Hematopoietic multipotent progenitor cell treated with erythropoietin and hydrocortisone succinate and interleukin-3 and kit ligand, for 4 days (in vitro differentiated cells): ENCODE data around the gene CMTM2.
"Not testable (repeated sequence)": the region's sequence is repeated elsewhere in the genome, so short reads cannot be mapped to it uniquely, and the experiment has no call there.

Experiments used
- DNase-seq: peaks from one replicate; pipeline ENCODE4 v3.0.0-alpha.2; 2015

Gene CMTM2

GRCh38 chr16:66610111-66610820 is 31.0 kb downstream of the CMTM2 start:
- DNase-seq, result no peak

- not testable (repeated sequence) for DNase-seq
These were observed 32.6 kb downstream of the CMTM2 start for GRCh38 chr16:66611911-66612310.

- no peak for DNase-seq
These were observed 33.2 kb downstream of the CMTM2 start for GRCh38 chr16:66612422-66612821.

GRCh38 chr16:66614161-66614802 is 35.0 kb downstream of the CMTM2 start:
- DNase-seq, result no peak

- DNase-seq, result no peak
These were observed 36.9 kb downstream of the CMTM2 start for GRCh38 chr16:66616169-66616568.

- no peak for DNase-seq
These were observed 37.3 kb downstream of the CMTM2 start for GRCh38 chr16:66616592-66616991.

- no peak for DNase-seq
These were observed 37.8 kb downstream of the CMTM2 start for GRCh38 chr16:66617010-66617434.

- peak; percentile 63 for DNase-seq
These were observed 38.5 kb downstream of the CMTM2 start for GRCh38 chr16:66617728-66618127.

GRCh38 chr16:66618588-66619375 is 39.5 kb downstream of the CMTM2 start:
- no peak for DNase-seq

GRCh38 chr16:66619534-66620428 is 40.5 kb downstream of the CMTM2 start:
- DNase-seq, result peak; percentile 51

- no peak for DNase-seq
These were observed 41.1 kb downstream of the CMTM2 start for GRCh38 chr16:66620429-66620795.

GRCh38 chr16:66621973-66622372 is 42.7 kb downstream of the CMTM2 start:
- no peak for DNase-seq

GRCh38 chr16:66622863-66623262 is 43.6 kb downstream of the CMTM2 start:
- peak; percentile 22 for DNase-seq

- DNase-seq, result no peak
These were observed 44.5 kb downstream of the CMTM2 start for GRCh38 chr16:66623755-66624154.

GRCh38 chr16:66627611-66628378 is 48.5 kb downstream of the CMTM2 start:
- DNase-seq, result not testable (repeated sequence)

- no peak for DNase-seq
These were observed 50.6 kb downstream of the CMTM2 start for GRCh38 chr16:66629856-66630255.

GRCh38 chr16:66630561-66631260 is 51.4 kb downstream of the CMTM2 start:
- not testable (repeated sequence) for DNase-seq

GRCh38 chr16:66631558-66631957 is 52.3 kb downstream of the CMTM2 start:
- not testable (repeated sequence) for DNase-seq

- DNase-seq, result no peak
These were observed 55.4 kb downstream of the CMTM2 start for GRCh38 chr16:66634527-66635196.

- no peak for DNase-seq
These were observed 56.1 kb downstream of the CMTM2 start for GRCh38 chr16:66635406-66635805.

GRCh38 chr16:66636199-66636598 is 56.9 kb downstream of the CMTM2 start:
- DNase-seq, result no peak
